Endothelial cell of umbilical vein (primary cell): Measurements from ENCODE around the gene COASY. TPM values are rescaled to one million over a fixed set of nuclear protein-coding genes. Genes with fewer than 3 reads are reported as not detected.

ENCODE experiments used
- BruUV-seq: library from RNA; stranded (reverse); fragments of 400-500 nt; replicated peaks from 2 replicates; lab custom pipeline; 2021; lab: Mats Ljungman, UMichigan
- CTCF ChIA-PET: fragments of 300-600, 350-600 bp; sonication (Branson Sonifier 250); formaldehyde crosslinking; loops from one replicate; lab custom pipeline; 2021; ENCODE audit warnings: antibody characterized with exemption, inconsistent platforms; lab: Charles Lee
- POLR2A ChIA-PET: fragments of 300-600, 350-600 bp; sonication (Branson Sonifier 250); formaldehyde crosslinking; loops from one replicate; lab custom pipeline; 2021; ENCODE audit warnings: antibody characterized with exemption, inconsistent platforms; lab: Charles Lee
- DNase-seq: peaks from one replicate; pipeline ENCODE4 v3.0.0-alpha.2; 2011; ENCODE audit warnings: low read depth, low spot score
- FAIRE-seq: peaks from 2 replicates; lab custom pipeline; 2011; peaks lifted over from hg19 to GRCh38; lab: Jason Lieb, UNC
- H2AFZ ChIP-seq: 2 replicates; pipeline ENCODE4 v1.6.0; 2012; ENCODE audit warnings: low read depth, low read length, control low read depth, inconsistent platforms
- H3K27ac ChIP-seq: 2 replicates; pipeline ENCODE4 v1.5.1; 2011; ENCODE audit warnings: low read depth, mild to moderate bottlenecking, control low read depth, low read length, moderate library complexity; ENCODE audit not compliant: insufficient read depth
- H3K27me3 ChIP-seq, 2 experiments: 2 replicates each; pipeline versions ENCODE4 v1.6.0 to v1.6.1; 2011; ENCODE audit warnings: low read length in 2 of 2, mixed read lengths in 1 of 2; ENCODE audit not compliant: control insufficient read depth in 2 of 2, insufficient read depth in 2 of 2
- H3K36me3 ChIP-seq, 2 experiments: 2 replicates in 1 of 2; 3 replicates in 1 of 2; pipeline ENCODE4 v1.5.1; 2011; ENCODE audit warnings: low read length in 2 of 2, mild to moderate bottlenecking in 1 of 2, moderate library complexity in 1 of 2; ENCODE audit not compliant: control insufficient read depth in 2 of 2, insufficient read depth in 2 of 2; ENCODE audit errors: extremely low read depth in 1 of 2
- H3K4me1 ChIP-seq: 3 replicates; pipeline ENCODE4 v1.5.1; 2011; ENCODE audit warnings: mild to moderate bottlenecking, low read length; ENCODE audit not compliant: control insufficient read depth, insufficient read depth; ENCODE audit errors: extremely low read depth
- H3K4me2 ChIP-seq: 2 replicates; pipeline ENCODE4 v1.6.1; 2011; ENCODE audit warnings: low read length, control low read depth, mixed read lengths; ENCODE audit not compliant: insufficient read depth
- H3K4me3 ChIP-seq, 3 experiments: fragments of 200-600 bp in 1 of 3; sonication (generic), shearing (Covaris generic) in 1 of 3; replicated peaks in 1 of 3; 2 replicates each; pipeline ENCODE4 v1.5.1; 2011 to 2016; ENCODE audit warnings: control low read depth in 3 of 3, low read length in 3 of 3, mild to moderate bottlenecking in 2 of 3, inconsistent platforms in 1 of 3, low read depth in 1 of 3, moderate library complexity in 1 of 3; ENCODE audit not compliant: insufficient read depth in 1 of 3
- H3K79me2 ChIP-seq: 2 replicates; pipeline ENCODE4 v1.6.0; 2012; ENCODE audit warnings: low read length, inconsistent platforms; ENCODE audit not compliant: control insufficient read depth, insufficient read depth
- H3K9ac ChIP-seq: replicated peaks from 2 replicates; pipeline ENCODE3; 2011; ENCODE audit warnings: low read length, control low read depth; ENCODE audit not compliant: insufficient read depth; ENCODE audit errors: extremely low read depth
- H3K9me1 ChIP-seq: replicated peaks from 3 replicates; pipeline ENCODE4 v1.6.0; 2011; ENCODE audit warnings: mild to moderate bottlenecking, low read length; ENCODE audit not compliant: control insufficient read depth, insufficient read depth; ENCODE audit errors: extremely low read depth
- H3K9me3 ChIP-seq: replicated peaks from 2 replicates; pipeline ENCODE4 v1.5.1; 2012; ENCODE audit warnings: low read length, inconsistent platforms; ENCODE audit not compliant: control insufficient read depth, insufficient read depth
- H4K20me1 ChIP-seq: replicated peaks from 2 replicates; pipeline ENCODE3; 2011; ENCODE audit warnings: mild to moderate bottlenecking, low read length; ENCODE audit not compliant: control insufficient read depth, insufficient read depth; ENCODE audit errors: extremely low read depth
- EZH2 ChIP-seq: IDR thresholded peaks from 2 replicates; pipeline ENCODE4 v1.6.1; 2012; ENCODE audit warnings: borderline replicate concordance, low read depth, mild to moderate bottlenecking, moderate library complexity, low read length, inconsistent platforms; ENCODE audit not compliant: severe bottlenecking
- FOS ChIP-seq: IDR thresholded peaks from 2 replicates; pipeline ENCODE4 v1.6.1; 2011; ENCODE audit warnings: mild to moderate bottlenecking, low read length, moderate library complexity, borderline replicate concordance; ENCODE audit not compliant: insufficient read depth
- GATA2 ChIP-seq: IDR thresholded peaks from 2 replicates; pipeline ENCODE4 v1.7.0; 2011; ENCODE audit warnings: low read depth, mild to moderate bottlenecking, moderate library complexity, mixed read lengths, low read length; ENCODE audit not compliant: insufficient read length, insufficient read depth
- JUN ChIP-seq: IDR thresholded peaks from 2 replicates; pipeline ENCODE4 v1.6.1; 2011; ENCODE audit warnings: borderline replicate concordance, low read depth; ENCODE audit not compliant: insufficient read length, insufficient read depth
- MAX ChIP-seq: IDR thresholded peaks from 2 replicates; pipeline ENCODE4 v1.6.1; 2011; ENCODE audit not compliant: insufficient read depth, insufficient read length
- MYC ChIP-seq: IDR thresholded peaks from one replicate; pipeline ENCODE4 v1.6.1; 2011; ENCODE audit warnings: mild to moderate bottlenecking, low read depth, low read length
- POLR2A ChIP-seq: IDR thresholded peaks from 2 replicates; pipeline ENCODE4 v1.6.1; 2012; ENCODE audit warnings: low read depth, mild to moderate bottlenecking, control low read depth, low read length
- POLR2AphosphoS5 ChIP-seq: IDR thresholded peaks from 2 replicates; pipeline ENCODE4 v1.6.1; 2012; ENCODE audit warnings: low read depth, mild to moderate bottlenecking, control low read depth, low read length, moderate library complexity; ENCODE audit not compliant: insufficient read depth
- dilution Hi-C: fragments of 300-500 bp; cut with MboI; formaldehyde crosslinking; loops from one replicate; pipeline ENCODE4 v1.15.0; 2019; ENCODE audit warnings: low sequenced_read_pairs; ENCODE audit not compliant: extremely low pct_ligation_motif_present
- intact Hi-C: fragments of 100-400 bp; cut with micrococcal nuclease; formaldehyde crosslinking; loops from one replicate; pipeline ENCODE4 v1.10.0; 2022
- polyA plus RNA-seq, 4 experiments: library from polyadenylated mRNA; depleted of rRNA in 3 of 4; stranded (reverse) in 3 of 4; unstranded in 1 of 4; fragments of >200 nt; gene quantifications; 2 replicates each; pipeline versions ENCODE4 v1.2.1 to v1.2.3, GENCODE V29; 2011 to 2012; ENCODE audit warnings: missing spikeins in 1 of 4
- total RNA-seq: library from RNA; stranded (reverse); gene quantifications from 2 replicates; pipeline ENCODE4 v1.2.3, GENCODE V29; 2021
- TF ChIP-seq, protein P1 (sequence below), 2 donors: IDR thresholded peaks; 1 replicate in 1 of 2; 2 replicates in 1 of 2; pipeline ENCODE4 v1.5.1; 2011; ENCODE audit warnings: low read length in 2 of 2, mild to moderate bottlenecking in 2 of 2, moderate library complexity in 2 of 2, control low read depth in 1 of 2, inconsistent platforms in 1 of 2, low read depth in 1 of 2; ENCODE audit not compliant: insufficient read depth in 1 of 2; ENCODE audit errors: extremely low read depth in 1 of 2

The COASY gene
- total and polyA plus RNA-seq, 2 donors (not counting 3 experiments of a cell fraction or from before 2014, with no cell fraction given): 39.6 to 69.2 TPM

DNA sequence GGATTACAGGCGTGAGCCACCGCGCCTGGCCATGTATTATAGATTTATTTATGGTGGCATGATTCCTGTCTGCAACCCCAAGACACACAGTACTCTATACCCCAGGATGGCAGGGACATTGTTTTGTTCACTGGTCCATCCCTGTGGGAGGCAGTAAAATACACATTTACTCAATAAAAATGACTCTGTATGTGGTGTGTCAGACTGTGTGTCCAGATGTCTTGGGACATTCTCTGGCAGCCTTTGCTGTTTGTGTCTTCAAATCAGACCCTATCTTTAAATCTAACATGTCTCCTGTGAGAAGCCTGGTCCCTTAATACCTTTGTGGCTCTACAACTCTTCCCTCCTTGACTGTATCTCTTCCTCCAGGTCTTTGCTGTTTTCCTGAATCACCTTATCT lies 1.7 kb upstream of the COASY start:
- no TSS peak for BruUV-seq
- Histone ChIP-seq H4K20me1 (no peaks in the 10 kb centered on the region), H3K4me3 (no peak overlapping the region), H3K4me2 (no peak overlapping the region), H2AFZ (no peak overlapping the region), H3K36me3 (peaks cover 4 to 11% of the 10 kb centered on the region in 2 experiments), H3K9ac (no peak overlapping the region), H3K9me3 (no peaks in the 10 kb centered on the region), H3K4me1 (peaks cover 26% of the 10 kb centered on the region), H3K79me2 (peaks cover 20% of the 10 kb centered on the region), H3K27me3 (no peaks in the 10 kb centered on the region), H3K27ac (no peak overlapping the region), H3K9me1 (no peaks in the 10 kb centered on the region)
- DNase-seq (no peak), FAIRE-seq (no peak)
- intact Hi-C loops (no loop called here), dilution Hi-C loops (no loop called here)
- ChIA-PET POLR2A (no interaction called here), CTCF (interaction anchor here (1.0 to 1.4 kb wide), 2 partner anchors 11 to 18 kb away, joined by 3 to 5 read pairs; no protein-coding TSS in a partner anchor)
- TF ChIP-seq GATA2: no peak
- TF ChIP-seq EZH2: no peak
- no peak for TF ChIP-seq MYC
- no peak for TF ChIP-seq POLR2AphosphoS5
- TF ChIP-seq MAX: no peak
- no peak for TF ChIP-seq JUN
- no peak for TF ChIP-seq POLR2A
- no peak for TF ChIP-seq FOS
- TF ChIP-seq, protein P1, sequence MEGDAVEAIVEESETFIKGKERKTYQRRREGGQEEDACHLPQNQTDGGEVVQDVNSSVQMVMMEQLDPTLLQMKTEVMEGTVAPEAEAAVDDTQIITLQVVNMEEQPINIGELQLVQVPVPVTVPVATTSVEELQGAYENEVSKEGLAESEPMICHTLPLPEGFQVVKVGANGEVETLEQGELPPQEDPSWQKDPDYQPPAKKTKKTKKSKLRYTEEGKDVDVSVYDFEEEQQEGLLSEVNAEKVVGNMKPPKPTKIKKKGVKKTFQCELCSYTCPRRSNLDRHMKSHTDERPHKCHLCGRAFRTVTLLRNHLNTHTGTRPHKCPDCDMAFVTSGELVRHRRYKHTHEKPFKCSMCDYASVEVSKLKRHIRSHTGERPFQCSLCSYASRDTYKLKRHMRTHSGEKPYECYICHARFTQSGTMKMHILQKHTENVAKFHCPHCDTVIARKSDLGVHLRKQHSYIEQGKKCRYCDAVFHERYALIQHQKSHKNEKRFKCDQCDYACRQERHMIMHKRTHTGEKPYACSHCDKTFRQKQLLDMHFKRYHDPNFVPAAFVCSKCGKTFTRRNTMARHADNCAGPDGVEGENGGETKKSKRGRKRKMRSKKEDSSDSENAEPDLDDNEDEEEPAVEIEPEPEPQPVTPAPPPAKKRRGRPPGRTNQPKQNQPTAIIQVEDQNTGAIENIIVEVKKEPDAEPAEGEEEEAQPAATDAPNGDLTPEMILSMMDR (IDR thresholded peaks at IDR 0.05; ENCODE audit: extremely low read depth in 1 of 2, insufficient read depth in 1 of 2, low read depth in 1 of 2, low read length in 2 of 2): no peak
